ENCODE measurements around the gene PCDHGA1. TPM values are rescaled to one million over a fixed set of nuclear protein-coding genes. Genes with fewer than 3 reads are reported as not detected.

Gene PCDHGA1
- total and polyA plus RNA-seq, 9 of the 15 experiments (the other 6 are each of a cell fraction or from before 2014, with no cell fraction given): 0.05 to 0.26 (median 0.18) TPM; not detected in 2

GRCh38 chr5:141524604-141525597, 194.6 kb downstream of the PCDHGA1 start (continued):
- TF ChIP-seq ZNF277 (CRISPR knock-in tag; IDR thresholded peaks at IDR 0.05; ENCODE audit: borderline replicate concordance) (no peak), ZNF79 (CRISPR knock-in tag; IDR thresholded peaks at IDR 0.05; ENCODE audit: low read depth) (no peak), CREB1 (IDR thresholded peaks at IDR 0.05) (no peak), CREB1 (CRISPR knock-in tag; IDR thresholded peaks at IDR 0.05) (no peak), ZNF431 (CRISPR knock-in tag; IDR thresholded peaks at IDR 0.05) (peak; percentile 53; the same call in 1 of the 2 replicates), MAZ (CRISPR knock-in tag; conservative IDR thresholded peaks at IDR 0.05 in 1 of 2, IDR thresholded peaks at IDR 0.05 in 1 of 2) (peak in 1 of 2 experiments; percentile 56; a peak in 3 of 4 replicates), RUNX1 (IDR thresholded peaks at IDR 0.05; ENCODE audit: low read depth) (no peak), POLR2AphosphoS5 (IDR thresholded peaks at IDR 0.05; ENCODE audit: control insufficient read depth, insufficient read depth, low read depth, low read length) (peak; percentile 52; the same call in 1 of the 2 replicates), GTF2B (IDR thresholded peaks at IDR 0.05; ENCODE audit: extremely low read depth, insufficient read length) (no peak), ZC3H8 (IDR thresholded peaks at IDR 0.05) (no peak), CSDE1 (IDR thresholded peaks at IDR 0.05) (peak in 1 of 2 experiments; percentile 40; a peak in 1 of 4 replicates), USF2 (CRISPR knock-in tag; IDR thresholded peaks at IDR 0.05) (no peak), MTA1 (IDR thresholded peaks at IDR 0.05; ENCODE audit: borderline replicate concordance) (no peak), SRSF9 (IDR thresholded peaks at IDR 0.05; ENCODE audit: borderline replicate concordance, low read depth, low read length) (no peak), ZMIZ1 (IDR thresholded peaks at IDR 0.05; ENCODE audit: low read depth in 2 of 2, low read length in 2 of 2) (no peak), CTCF (IDR thresholded peaks at IDR 0.05 in 2 of 3, conservative IDR thresholded peaks at IDR 0.05 in 1 of 3; ENCODE audit: insufficient read depth in 2 of 3, low read depth in 1 of 3, low read length in 3 of 3) (peak; percentile 98 to 99 (median 99)), KLF6 (CRISPR knock-in tag; IDR thresholded peaks at IDR 0.05; ENCODE audit: borderline replicate concordance) (no peak), PURB (CRISPR knock-in tag; IDR thresholded peaks at IDR 0.05; ENCODE audit: low read depth) (no peak)

Data from K562 (cell line).